A673 (cell line): ENCODE measurements around the gene MACC1.

Source experiments
- EZH2 ChIP-seq: fragments of 200-600 bp; sonication (generic); IDR thresholded peaks from 2 replicates; pipeline ENCODE4 v1.6.1; 2017; ENCODE audit warnings: borderline replicate concordance, low read depth, mild to moderate bottlenecking, mixed read lengths, antibody characterized with exemption, low read length; ENCODE audit not compliant: poor library complexity, severe bottlenecking
- TF ChIP-seq, protein P1 (sequence below): fragments of 300-800, 200-600 bp; sonication (generic); conservative IDR thresholded peaks from 2 replicates; pipeline ENCODE4 v1.5.1; 2017; ENCODE audit warnings: low read depth, mild to moderate bottlenecking, antibody characterized with exemption, low read length, moderate library complexity, mixed read lengths

GRCh38 chr7:20183086-20183485, 34.1 kb downstream of the MACC1 start:
- TF ChIP-seq, protein P1, sequence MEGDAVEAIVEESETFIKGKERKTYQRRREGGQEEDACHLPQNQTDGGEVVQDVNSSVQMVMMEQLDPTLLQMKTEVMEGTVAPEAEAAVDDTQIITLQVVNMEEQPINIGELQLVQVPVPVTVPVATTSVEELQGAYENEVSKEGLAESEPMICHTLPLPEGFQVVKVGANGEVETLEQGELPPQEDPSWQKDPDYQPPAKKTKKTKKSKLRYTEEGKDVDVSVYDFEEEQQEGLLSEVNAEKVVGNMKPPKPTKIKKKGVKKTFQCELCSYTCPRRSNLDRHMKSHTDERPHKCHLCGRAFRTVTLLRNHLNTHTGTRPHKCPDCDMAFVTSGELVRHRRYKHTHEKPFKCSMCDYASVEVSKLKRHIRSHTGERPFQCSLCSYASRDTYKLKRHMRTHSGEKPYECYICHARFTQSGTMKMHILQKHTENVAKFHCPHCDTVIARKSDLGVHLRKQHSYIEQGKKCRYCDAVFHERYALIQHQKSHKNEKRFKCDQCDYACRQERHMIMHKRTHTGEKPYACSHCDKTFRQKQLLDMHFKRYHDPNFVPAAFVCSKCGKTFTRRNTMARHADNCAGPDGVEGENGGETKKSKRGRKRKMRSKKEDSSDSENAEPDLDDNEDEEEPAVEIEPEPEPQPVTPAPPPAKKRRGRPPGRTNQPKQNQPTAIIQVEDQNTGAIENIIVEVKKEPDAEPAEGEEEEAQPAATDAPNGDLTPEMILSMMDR = no peak
- TF ChIP-seq EZH2 = no peak
